HG03097 (cell line): ENCODE data around the gene NNAT.
"Not testable (repeated sequence)": the region's sequence is repeated elsewhere in the genome, so short reads cannot be mapped to it uniquely, and the experiment has no call there.

Source experiments
- ATAC-seq: cut with Tn5 transposase; IDR thresholded peaks from one replicate; pipeline ENCODE4 v1.9.1; 2021; ENCODE audit not compliant: unreplicated experiment, low FRiP score

NNAT gene, protein sequence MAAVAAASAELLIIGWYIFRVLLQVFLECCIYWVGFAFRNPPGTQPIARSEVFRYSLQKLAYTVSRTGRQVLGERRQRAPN

GRCh38 chr20:37521061-37521771 is at the start of gene NNAT:
TSS of gene NNAT (plus strand) at chr20:37521250. CDS start at chr20:37521332, 82 bp downstream.
- no peak for ATAC-seq

DNA sequence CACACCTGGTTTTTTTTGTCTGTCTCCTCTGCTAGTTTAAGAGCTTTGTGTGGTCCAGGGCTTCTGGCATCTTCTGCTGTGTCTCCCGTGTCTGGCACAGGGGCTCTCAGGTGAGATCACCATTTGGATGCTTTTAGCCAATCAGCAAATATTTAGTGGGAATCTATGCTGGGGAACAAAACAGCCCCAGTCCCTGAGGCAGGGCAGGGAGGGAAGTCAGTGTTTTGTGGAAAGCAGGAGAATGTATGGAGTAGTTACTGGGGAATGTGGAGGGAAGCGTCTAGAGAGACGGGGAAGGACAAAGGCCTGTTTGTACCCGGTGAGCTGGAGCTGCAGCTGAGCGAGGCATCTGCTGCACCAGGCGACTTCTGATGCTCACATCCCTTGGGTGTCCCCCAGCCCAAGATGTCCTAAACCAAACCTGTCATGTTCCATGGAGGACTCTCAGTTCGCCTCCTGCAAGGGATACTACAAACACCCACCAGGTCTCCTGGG is 49.3 kb upstream of the NNAT start:
- ATAC-seq: no peak

DNA sequence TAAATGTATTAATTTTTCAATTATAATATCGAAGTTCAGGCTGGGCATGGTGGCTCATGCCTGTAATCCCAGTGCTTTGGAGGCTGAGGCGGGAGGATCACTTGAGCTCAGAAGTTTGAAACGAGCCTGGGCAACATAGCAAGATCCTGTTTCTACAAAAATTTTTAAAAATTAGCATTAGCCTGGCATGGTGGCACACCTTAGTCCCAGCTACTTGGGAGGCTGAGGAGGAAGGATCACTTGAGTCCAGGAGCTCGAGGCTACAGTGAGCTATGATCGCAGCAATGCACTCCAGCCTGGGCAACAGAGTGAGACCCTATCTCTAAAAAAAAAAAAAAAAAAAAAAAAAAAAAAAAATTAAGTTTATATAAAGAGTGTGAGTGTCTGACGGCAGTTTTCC is 48.6 kb upstream of the NNAT start:
- ATAC-seq: not testable (repeated sequence)

- no peak for ATAC-seq
Observed at GRCh38 chr20:37473249-37474000, 47.6 kb upstream of the NNAT start.

DNA sequence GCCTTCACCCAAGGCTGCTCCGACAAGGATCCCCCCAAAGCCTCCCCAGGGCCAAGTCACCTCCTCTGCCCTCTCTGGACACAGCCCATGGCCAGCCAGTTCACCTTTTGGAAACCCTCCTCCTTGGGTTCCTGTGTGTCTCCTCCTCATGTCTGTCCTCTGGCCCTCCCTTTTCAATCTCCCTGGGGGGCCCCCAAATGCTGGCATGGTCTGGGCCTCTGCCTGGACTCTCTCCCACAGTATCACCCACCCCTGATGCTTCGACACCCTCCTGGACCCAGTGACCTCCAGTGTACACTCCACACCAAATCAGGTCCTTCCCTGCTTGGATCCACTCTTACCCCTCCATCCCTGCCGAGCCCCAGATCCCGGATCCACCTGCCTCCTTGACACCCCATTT is 46.7 kb upstream of the NNAT start:
- no peak for ATAC-seq

GRCh38 chr20:37475252-37475651 is 45.8 kb upstream of the NNAT start:
- ATAC-seq: no peak

DNA sequence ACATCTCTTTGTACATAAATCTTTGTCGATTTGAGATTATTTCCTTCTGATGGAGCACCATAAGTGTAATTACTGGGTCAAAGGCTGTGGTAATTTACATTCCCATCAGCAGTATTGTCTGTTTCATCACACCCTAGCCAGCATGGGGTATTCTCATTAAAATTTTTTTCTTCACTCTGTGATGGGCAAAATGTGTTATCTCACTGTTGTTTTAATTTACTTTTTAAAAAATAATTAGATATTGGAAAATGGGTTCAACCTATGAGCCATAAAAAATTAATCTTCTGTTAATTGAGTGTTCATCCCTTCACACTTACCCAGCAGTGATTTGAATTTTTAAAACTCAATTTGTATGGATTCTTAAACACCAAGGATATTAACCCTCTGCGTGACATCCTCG is 44.0 kb upstream of the NNAT start:
- no peak for ATAC-seq

DNA sequence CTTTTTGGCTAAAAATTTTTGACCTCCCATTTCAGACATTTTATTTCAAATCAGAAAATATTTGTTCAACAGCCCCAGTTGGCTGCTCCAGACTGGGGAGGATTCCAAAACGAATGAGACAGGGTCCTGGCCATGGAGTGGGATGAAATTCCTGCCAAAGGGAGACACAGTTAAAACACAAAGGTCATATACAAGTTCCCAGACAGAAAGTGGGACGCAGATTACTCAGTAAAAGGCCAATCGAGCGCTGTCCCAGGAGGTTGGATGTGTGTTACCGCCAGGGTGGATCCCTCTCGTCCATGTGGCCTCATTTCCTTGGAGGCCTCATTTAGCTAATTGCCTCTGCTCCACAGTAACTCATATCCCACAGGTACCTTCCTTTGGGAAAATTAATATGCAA is 41.8 kb upstream of the NNAT start:
- no peak for ATAC-seq

DNA sequence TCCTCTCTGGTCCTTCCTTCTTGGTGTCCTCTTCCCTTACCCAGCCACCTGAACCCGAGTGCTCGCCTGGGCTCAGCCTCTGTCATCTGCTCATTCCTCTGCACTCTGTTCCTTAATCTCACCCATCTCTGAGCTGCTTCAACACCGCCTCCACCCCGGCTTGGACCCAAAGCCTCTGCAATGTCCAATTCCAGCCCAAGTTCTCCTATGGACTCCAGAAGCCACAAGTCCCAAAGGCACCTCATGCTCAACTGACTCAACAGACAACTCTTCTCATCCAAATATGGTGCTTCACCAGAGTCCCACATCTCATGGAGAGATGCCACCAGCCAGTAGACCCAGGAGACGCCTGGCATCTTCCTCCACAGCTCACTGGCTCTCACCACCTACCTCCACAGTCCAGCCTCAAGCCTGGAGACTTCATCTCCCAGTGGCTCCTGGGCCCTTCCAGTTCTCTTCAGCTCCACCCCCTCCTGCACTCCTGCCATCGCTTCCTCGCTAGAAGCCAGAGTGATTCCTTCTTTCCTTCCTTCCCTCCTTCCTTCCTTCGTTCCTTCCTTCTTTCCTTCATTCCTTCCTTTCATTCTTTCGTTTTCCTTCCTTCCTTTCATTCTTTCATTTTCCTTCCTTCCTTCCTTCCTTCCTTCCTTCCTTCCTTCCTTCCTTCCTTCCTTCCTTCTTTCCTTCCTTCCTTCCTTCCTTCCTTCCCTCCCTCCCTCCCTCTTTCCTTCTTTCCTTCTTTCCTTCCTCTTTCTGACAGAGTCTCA is 40.9 kb upstream of the NNAT start:
- no peak for ATAC-seq

GRCh38 chr20:37480919-37481318 is 40.1 kb upstream of the NNAT start:
- no peak for ATAC-seq

GRCh38 chr20:37481610-37482009 is 39.4 kb upstream of the NNAT start:
- no peak for ATAC-seq

DNA sequence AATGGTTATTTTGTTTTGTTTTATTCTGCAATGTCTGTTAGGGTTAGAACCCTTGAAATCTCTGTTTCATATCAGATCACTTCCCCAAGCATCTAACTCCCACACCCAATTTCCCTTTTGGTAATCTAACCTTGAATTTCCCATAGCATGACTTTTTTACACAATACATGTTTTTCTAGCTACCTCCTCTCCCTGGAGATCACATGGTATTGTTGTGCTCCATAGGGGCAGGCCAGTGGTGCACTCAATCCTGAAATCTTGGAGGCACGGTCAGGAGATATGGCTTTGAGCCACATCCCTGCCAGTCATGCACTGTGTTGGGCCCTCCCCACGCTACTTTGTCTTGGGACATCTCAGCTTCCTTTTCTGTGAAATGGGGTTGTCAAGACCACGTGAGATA is 36.7 kb upstream of the NNAT start:
- ATAC-seq: no peak

DNA sequence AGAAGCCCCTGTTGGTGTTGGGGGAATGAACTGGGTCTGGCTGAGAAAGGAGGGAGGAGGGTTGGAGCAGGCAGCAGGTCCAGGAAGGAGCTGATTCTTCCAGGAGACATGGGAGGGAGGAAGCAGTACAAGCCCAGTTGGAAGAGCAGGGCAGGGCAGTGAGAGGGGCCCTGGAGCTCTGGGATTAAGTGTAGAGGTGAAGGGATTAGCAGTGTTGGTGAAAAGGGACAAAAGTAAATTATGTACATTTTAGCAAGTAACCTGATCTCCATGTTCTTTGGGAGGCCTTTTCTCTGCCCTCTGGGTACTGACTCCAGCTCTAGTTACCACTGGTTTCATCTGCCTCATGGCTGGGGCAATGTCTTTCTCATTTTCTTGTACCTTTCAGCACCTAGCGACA is 34.8 kb upstream of the NNAT start:
- ATAC-seq: not testable (repeated sequence)

GRCh38 chr20:37490663-37491350 is 30.2 kb upstream of the NNAT start:
- no peak for ATAC-seq

DNA sequence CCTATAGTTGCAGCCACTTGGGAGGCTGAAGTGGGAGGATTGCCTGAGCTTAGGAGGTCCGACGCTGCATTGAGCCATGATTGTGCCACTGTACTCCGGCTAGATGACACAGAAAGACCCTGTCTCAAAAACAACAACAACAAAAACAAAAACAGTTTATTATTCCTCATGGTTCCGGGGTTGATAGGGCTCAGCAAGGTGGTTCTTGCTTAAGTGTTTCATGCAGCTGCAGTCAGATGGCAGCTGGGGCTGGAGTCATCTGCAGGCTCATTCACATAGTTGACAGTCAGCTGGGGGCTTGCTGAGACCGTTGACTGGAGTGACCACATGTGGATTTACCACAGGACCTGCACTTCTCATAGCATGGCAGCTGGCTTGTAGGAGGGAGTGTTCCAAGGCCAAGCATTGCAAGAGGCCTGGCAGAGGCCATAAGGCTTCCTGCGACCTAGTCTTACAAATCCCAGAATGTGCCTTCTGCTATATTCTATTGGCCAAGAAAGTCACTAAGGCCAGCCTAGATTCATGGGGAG is 28.9 kb upstream of the NNAT start:
- ATAC-seq: no peak

DNA sequence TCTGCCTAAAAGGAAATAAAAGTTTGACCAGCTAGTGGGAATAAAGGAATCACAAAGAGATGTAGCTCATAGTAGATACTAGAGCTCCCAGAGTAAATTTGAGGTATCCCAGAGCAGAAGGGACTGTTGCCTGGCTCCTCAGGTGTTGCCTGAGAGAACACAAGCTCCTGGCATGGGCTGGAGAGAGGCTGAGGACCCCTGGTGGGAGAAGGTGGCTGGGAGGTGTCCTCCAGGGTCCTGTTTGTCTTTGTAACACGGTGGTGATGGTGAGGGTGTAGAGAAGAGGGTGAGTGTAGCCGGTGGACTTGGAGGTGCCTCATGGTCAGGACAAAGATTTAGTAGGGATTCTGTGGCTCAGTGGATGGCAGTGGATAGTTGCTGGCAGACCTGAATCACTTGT is 28.1 kb upstream of the NNAT start:
- no peak for ATAC-seq

GRCh38 chr20:37494301-37494700 is 26.7 kb upstream of the NNAT start:
- no peak for ATAC-seq

GRCh38 chr20:37494796-37495195 is 26.3 kb upstream of the NNAT start:
- ATAC-seq: no peak

DNA sequence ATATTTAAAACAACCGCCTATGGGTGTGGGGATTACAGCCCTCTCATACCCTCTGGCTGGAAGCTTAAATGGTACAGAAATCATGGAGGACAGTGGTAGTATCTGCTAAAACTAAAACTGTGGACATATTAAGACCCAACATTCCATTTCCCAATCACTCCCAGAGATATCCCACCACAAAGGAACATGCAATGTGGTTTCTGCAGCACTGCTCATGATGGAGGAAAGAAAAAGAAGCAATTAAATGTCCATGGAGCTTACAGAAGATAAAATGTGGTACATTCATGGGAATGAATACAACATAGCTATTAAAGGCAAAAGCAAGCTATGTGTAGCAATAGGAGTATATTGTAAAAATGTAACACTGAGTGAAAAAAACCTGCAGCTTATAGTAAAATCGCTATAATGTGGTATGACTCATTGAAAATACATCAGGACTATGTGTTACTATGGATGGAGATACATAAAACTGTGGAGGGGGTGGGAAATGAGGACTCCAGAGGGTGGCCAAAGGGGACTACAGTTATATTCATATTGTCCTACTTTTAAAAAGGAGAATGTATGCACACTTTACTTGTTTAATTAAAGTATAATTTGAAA is 22.9 kb upstream of the NNAT start:
- ATAC-seq: no peak

GRCh38 chr20:37500311-37500710 is 20.7 kb upstream of the NNAT start:
- no peak for ATAC-seq
